HG03558 (cell line): ENCODE results near the gene ILKAP.

Experiments
- ATAC-seq: cut with Tn5 transposase; IDR thresholded peaks from one replicate; pipeline ENCODE4 v1.9.1; 2021; ENCODE audit warnings: moderate number of reproducible peaks; ENCODE audit not compliant: unreplicated experiment; ENCODE audit errors: extremely low read depth

Gene ILKAP

DNA sequence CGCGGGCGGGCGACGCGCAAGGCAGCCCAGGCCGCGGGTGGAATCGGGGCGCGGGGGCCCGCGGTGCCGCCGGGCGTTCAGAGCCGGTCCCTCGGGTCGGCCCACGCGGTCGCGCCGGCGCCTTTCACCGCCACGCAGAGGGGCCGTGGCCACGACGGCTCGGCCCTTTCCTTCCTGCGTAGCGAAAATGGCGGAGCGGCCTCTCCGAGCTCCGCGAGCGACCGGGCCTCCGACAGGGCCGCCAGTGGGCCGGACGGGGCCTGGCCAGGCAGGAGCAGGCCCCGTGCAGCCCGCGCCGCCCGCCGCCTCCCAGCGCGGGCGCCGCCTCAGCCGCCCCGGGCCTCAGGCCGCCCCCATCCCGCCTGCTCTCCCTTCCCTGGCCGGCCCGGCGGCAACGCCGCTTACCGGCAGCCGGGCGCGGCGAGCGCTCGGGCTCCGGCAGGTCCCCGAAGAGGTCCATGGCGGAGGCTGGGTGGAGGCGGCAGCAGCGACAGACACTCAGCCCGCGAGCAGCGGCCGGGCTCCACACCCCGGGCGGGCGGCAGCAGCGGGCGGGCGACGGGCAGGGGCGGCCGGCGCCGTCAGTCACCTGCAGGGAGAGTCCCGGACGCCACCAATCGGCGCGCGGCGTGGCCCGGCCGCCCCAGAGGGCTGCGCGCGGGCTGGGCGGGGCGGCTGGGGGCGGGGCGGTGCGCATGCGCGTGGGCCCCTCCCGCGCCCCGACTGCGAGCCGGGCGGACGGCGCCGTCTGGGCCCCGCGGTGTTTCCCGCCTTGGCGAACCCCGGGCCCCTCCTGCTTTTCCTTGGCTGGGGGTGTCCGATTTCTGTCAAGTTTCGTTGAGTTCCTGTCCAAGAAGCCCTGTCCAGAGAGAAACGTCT lies at the start of gene ILKAP:
Gene ILKAP, minus strand, starts transcription at position 602 of the 879 bp plus-strand sequence. Its CDS starts 142 bp downstream, at position 460.
- peak; percentile 84 for ATAC-seq

DNA sequence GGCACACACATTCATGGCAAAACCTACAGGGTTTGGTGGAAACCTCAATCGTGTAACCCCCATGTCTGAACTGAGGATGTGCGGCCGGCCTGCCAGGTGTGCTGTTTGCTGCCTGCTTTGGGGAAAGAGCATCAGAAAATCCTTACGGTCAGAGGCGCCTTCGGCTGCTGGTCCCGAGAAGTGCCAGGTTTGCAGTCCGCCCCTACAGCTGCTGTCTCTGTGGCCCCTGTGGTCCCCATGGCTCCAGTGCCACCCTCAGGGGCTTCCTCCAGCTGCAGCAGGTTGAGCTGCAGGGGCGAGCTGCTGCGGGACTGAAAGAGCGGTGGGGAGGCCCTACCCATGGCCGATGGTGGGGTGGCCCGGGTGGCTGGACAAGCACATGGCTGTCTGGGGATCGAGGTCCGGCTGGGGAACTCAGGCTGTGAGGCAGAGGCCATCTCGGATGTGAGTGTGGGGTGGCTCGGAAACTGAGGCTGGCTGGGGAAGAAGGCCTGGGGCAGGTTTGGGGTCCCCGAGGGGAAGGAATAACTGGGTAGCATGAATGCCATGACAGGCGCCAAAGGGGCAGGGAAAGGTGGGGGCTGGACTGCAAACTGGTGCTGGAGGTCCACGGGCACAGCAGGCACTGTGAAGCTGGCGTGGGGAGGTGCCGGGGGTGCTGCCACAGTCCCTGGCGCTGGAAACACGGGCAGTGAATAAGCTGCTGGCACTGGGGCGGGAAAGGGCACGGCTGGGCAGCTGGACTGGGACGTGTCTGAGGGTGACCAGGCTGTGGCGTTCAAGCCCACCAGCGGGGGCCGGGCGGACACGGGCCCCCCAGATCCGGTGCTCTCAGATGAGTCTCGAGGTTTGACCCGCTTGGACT lies 49.5 kb upstream of the ILKAP start:
- ATAC-seq: no peak

DNA sequence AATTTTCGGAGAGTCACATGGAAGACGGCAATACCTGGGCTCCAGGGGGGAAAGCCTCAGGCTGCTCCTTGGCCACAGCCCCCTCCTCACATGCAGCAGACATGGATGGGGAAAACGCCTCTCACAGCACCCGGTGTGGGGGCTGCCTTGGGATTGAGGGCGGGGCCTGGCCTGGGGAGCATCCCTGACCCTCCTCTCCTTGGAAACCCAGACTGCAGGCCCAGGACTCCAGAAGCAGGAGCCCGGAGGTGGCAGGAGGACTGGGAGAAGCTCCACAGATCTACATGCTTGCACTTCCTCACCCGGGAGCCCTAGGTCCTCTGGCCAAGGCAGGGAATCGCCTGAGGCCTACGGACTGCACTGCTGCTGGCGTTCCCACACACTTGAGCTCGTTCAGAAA lies 48.5 kb upstream of the ILKAP start:
- ATAC-seq: no peak

GRCh38 chr2:238251331-238251730 lies 47.8 kb upstream of the ILKAP start:
- no peak for ATAC-seq

- no peak for ATAC-seq
These were observed 47.4 kb upstream of the ILKAP start for GRCh38 chr2:238250896-238251295.

DNA sequence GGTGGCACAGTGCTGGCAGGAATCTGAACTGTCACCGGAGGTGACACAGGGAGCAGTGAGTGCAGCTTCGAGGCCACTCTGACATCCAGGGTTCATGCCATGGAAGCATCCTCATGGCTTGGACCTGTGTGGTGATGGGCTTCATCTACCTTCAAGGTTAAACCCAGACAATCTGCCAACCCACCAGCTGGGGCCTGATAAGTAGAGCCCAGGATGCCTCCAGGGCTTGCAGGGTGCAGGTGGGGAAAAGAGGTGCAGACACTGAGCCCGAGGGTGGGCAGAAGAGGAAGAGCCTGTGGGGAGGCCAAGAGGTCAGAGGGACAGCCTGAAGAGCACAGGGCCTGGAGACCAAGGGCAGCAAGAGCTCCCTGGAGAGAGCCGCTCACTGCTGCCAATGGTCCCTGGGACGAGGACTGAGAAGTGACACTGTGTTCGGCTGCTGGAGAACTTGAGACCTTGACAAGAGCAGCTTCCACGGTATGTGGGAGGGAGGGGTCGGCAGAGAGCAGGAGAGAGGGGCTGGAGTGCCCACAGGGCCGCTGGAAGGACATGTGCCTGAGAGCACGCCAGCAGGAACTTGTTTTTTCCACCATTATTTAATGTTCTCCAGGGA lies 44.5 kb upstream of the ILKAP start:
- no peak for ATAC-seq

DNA sequence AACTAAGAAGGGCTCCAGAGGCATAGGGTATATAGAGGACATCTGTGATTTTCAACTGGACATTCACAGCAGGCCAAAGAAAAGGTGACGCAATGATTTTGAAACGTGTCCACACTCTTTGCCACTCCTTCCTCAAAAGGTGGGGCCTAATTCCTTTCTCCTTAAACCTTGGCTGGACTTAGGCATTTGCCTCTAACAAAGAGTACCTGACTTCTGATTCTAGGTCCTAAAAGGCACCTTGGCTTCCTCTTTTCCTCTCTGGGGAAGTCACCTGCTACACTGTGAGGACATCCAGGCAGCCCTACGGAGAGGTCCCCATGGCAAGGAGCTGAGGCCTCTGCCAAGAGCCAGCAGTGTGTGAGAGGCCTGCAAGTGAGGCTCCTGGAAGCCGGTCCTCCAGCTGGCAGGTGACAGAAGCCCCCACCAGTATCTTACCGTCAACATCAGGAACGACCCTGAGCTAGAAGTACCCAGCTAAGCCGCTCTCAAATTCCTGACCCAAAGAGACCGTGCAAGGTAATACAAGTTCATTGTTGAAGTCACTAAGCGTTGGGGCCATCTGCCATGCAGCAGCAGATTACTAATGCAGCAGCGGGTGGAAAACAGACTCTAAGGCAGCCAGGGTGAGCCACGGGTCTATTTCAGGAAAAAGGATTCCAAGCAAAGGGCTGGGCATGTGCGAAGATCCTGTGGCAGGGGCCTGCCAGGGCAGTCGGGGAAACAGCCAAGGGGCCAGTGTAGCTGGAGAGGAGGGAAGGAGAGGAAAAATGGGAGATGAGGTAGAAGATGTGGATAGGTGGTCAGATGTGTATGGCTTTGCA lies 43.7 kb upstream of the ILKAP start:
- no peak for ATAC-seq

DNA sequence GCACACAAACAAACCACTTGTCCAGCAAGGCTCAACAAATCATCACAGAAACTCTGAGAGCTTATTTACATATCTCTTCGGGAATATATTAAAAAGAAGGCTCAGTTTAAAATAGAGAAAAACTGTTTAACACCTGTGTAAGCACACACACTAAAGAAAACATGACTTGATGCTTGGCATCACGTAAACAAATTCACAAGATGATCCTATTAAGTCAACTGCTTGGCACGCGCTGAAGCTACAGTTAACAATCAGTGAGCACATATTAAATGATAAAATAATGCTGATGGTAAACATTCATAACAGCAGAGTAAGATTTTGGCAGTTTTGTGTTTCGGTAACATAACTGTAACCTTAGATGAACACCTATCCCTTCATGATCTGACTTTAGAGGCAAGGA lies 40.7 kb upstream of the ILKAP start:
- no peak for ATAC-seq

DNA sequence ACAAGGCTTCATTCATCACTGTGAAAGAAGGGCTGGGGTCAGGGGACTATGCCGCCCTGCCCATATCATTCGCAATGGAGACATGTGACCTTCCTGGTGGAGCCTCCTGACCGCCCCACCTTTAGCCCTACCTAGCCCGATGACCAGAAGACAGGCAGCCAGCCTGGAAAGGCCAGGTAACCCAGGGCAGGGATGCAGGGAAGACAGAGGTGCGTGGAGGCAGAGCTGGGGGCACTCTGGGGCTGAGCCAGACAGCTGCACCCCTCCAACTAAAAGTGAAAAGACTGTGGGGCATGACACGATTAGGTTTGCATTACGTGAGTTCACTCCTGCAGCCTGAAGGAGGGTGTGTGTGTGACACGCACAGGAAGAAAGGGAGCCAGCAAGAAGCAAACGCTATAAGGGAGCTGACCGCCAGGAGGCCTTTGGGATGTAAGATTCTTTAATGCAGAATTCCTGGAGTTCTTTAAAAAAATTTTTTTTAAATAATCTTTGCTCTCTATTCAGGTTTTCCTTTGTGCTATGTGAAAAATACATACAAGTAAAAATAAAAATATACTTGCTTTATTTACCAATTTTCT lies 40.1 kb upstream of the ILKAP start:
- no peak for ATAC-seq

DNA sequence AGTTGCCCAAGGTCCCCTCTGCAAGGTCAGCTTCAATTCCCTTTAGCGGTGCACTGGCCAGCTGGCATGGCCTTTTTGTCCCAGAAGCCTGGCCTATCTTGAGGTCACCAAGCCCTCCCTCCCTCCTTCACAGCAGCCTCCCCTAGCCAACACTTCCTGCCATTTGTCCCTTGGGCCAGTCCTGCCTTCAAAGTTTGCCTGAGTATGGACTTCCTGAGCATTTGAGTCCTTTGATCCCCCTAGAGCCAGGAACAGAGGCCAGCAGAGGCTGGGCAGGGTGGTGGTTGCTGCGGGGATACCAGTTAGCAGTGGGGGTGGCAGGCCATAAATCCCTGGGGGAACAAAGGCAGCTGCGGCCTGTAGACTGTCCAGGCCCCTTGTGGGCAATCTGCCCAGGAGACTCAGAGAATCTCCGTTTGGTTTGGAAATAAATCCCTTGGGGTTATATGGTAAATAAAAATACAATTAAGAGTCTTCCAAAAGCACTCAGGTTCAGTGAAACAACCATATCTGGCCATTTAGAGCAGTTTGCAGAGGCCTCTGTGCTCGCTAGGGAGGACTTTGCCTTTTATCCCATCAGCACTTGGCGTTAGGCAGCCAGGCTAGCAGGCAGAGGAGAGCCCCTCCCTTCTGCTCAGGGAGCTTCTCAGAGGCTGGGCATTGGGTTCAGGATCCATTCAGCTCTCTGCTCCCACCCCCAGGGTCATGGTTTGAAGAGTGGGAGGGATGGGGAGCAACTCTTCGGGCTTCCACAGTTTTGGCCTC lies 39.4 kb upstream of the ILKAP start:
- no peak for ATAC-seq

DNA sequence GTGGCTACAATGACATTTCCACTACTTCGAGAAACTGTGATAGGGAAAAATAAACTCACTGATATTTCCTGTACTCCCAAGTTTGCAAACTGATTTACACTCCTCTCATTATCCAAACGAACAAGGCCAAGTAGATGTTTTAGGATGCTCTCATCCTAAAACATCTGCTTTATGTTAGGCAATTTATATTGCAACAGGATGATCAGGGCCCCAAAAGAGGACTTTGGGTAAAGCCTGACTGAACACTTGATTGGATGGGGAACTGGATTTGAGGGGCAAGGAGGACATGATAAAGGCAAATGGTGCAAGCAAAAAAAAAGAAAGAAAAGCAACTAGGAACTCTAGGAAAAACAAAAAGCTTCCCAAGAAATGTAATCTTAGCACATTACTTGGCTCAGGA lies 38.5 kb upstream of the ILKAP start:
- no peak for ATAC-seq

- no peak for ATAC-seq
These were observed 37.5 kb upstream of the ILKAP start for GRCh38 chr2:238240757-238241711.

DNA sequence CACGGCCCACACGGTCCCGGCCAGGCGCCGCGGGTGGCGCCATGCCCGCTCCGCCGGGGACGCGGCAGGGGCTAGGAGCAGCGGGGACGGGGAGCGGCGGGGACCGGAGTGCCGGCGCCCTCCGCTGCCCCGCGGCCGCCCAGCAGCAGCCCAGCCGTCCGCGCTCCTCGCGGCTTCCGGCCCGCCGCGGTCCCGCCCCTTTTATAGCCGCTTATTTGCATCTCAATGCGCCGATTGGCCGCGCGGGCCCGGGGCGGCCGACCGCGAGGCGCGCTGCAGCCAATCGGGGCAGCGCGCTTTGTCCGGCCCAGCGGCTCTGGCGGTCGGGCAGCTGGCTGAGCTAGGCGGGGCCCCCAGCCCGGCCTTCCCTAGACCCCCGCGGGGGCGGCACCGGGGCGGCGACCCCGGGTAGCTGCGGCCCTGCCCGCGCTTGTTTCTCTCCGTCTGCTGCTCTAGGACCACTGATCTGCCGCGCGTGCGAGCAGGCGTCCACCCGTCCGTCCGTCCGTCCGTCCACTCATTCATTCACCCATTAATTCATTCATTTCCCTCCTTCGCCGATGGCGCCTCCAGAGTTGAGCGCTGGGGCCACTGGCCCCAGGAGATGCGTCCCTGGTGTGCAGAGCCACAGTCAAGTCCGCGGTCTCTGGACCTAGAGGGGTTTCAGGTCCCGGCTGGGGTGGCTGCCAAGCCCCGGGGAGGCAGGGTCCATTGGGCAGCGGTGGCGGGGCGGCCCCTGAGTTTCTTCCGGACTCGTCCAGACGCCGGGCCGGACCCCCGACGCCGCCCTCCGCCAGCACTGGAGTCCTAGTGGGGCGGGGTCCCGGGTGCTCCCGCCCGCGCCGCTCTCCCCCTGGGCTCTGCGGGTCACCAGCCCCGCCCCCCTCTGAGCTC lies 36.6 kb upstream of the ILKAP start, which contains the start of gene HES6:
Gene HES6, minus strand, starts transcription at position 176 of the 894 bp plus-strand sequence. Its CDS starts 133 bp downstream, at position 43.
- peak; percentile 71 for ATAC-seq

DNA sequence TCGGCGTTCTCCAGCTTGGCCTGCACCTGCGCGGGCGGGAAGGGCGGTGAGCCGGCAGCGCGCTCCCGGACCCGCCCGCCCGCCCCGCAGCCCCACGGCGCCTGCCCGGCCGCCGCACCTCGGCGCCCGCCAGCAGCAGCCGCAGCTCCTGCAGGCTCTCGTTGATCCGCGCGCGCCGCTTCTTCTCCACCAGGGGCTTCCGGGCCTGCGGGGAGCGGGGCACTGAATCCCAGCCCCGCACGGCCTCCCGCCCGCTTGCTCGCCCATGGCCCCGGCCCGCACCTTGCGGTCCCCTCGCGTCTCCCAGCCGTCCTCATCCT lies 36.0 kb upstream of the ILKAP start:
- peak; percentile 7 for ATAC-seq

- ATAC-seq: peak; percentile 7
These were observed 35.5 kb upstream of the ILKAP start for GRCh38 chr2:238238766-238239542.

DNA sequence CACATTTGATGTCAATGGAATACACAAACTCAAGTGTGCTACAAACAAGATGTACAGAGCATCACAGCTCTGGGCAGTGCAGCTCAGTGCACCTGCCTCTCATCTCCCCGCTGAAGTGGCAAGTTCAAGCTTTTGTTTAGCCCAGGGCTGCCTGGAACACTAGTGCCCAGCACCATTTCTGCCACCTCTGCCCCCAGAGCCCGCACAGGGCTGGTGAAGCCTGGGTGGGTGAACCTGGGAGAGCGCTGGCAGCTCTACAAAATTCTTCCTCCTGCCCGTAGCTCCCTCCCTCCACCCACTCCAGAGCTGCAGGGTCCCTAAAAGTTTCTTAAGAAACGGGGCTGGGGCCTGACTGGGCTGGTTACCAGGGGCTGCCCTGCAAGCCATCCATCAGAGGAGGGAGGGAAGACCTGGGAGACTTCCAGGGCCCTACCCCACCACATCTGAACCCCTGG lies 34.8 kb upstream of the ILKAP start:
- ATAC-seq: no peak
